DMS79 treated with DMSO at 0.1 percent for 48 hours (cell line): ENCODE measurements around the gene PA2G4.
A peak's percentile ranks its signal among the peaks of the same experiment; 100 is the strongest.
"Not testable (repeated sequence)": the region's sequence is repeated elsewhere in the genome, so short reads cannot be mapped to it uniquely, and the experiment has no call there.

Experiments used
- DNase-seq: peaks from one replicate; lab custom pipeline; 2025; lab: John Stamatoyannopoulos, UW

PA2G4 gene

GRCh38 chr12:56154246-56154771 is 50.0 kb downstream of the PA2G4 start:
- no peak for DNase-seq

- no peak for DNase-seq
These were observed 50.5 kb downstream of the PA2G4 start for GRCh38 chr12:56154818-56155217.

GRCh38 chr12:56155256-56155845 is 51.0 kb downstream of the PA2G4 start:
- DNase-seq: no peak

GRCh38 chr12:56156464-56157200 is 52.3 kb downstream of the PA2G4 start:
- DNase-seq: not testable (repeated sequence)

- peak; percentile 76 for DNase-seq
These were observed 53.1 kb downstream of the PA2G4 start for GRCh38 chr12:56157201-56158028.

- DNase-seq: peak; percentile 86
These were observed 53.9 kb downstream of the PA2G4 start, which contains the start of gene MYL6 for GRCh38 chr12:56158029-56158925. Gene MYL6, plus strand, starts transcription at chr12:56158359. Its CDS starts 43 bp downstream, at chr12:56158402.

GRCh38 chr12:56158926-56159461 is 54.6 kb downstream of the PA2G4 start:
- DNase-seq: peak; percentile 17

- DNase-seq: no peak
These were observed 55.3 kb downstream of the PA2G4 start for GRCh38 chr12:56159482-56160192.

GRCh38 chr12:56160193-56160763 is 55.9 kb downstream of the PA2G4 start:
- DNase-seq: no peak

- no peak for DNase-seq
These were observed 56.7 kb downstream of the PA2G4 start for GRCh38 chr12:56160894-56161689.

GRCh38 chr12:56161690-56162351 is 57.5 kb downstream of the PA2G4 start:
- no peak for DNase-seq

- no peak for DNase-seq
These were observed 58.3 kb downstream of the PA2G4 start for GRCh38 chr12:56162468-56163290.
